HCT116 (cell line): ENCODE measurements around the gene TMEM62. TPM values are rescaled to one million over a fixed set of nuclear protein-coding genes. Genes with fewer than 3 reads are reported as not detected.

Experiments
- ATAC-seq: fragments of 200-7000 bp; cut with Tn5 transposase; 2 replicates; pipeline ENCODE4 v1.9.1; 2020; ENCODE audit warnings: mild to moderate bottlenecking, moderate library complexity
- BruUV-seq: library from RNA; stranded (reverse); fragments of 400-500 nt; replicated peaks from 2 replicates; lab custom pipeline; 2021; lab: Mats Ljungman, UMichigan
- CTCF ChIA-PET: fragments of 300-600 bp; sonication (Branson Sonifier 250); formaldehyde crosslinking; loops from one replicate; lab custom pipeline; 2021; ENCODE audit warnings: antibody characterized with exemption; lab: Charles Lee
- POLR2A ChIA-PET: fragments of 300-600, 350-600 bp; sonication (Branson Sonifier 250); formaldehyde crosslinking; loops from one replicate; lab custom pipeline; 2021; ENCODE audit warnings: antibody characterized with exemption; lab: Charles Lee
- RAD21 ChIA-PET, 2 experiments: fragments of 300-600 bp; sonication (Branson Sonifier 250); formaldehyde crosslinking; loops; one replicate each; lab custom pipeline; 2023; ENCODE audit warnings: low total read pairs in 2 of 2; ENCODE audit not compliant: uncharacterized antibody in 2 of 2, unreplicated experiment in 2 of 2, low non-redundant PET in 1 of 2; lab: Charles Lee
- DNase-seq: peaks from one replicate; pipeline ENCODE4 v3.0.0-alpha.2; 2010; ENCODE audit warnings: low read depth, low spot score
- H2AFZ ChIP-seq: fragments of 200-600 bp; shearing (Covaris generic), sonication (generic); 2 replicates; pipeline ENCODE4 v1.6.1; 2017; ENCODE audit warnings: low read depth, mixed run types, mixed read lengths, antibody characterized with exemption, low read length; ENCODE audit not compliant: poor library complexity, severe bottlenecking
- H3K27ac ChIP-seq: 2 replicates; pipeline ENCODE4 v1.5.1; 2012; ENCODE audit warnings: low read depth, low read length
- H3K27me3 ChIP-seq: fragments of 200-600 bp; sonication (generic); 2 replicates; pipeline ENCODE4 v1.6.1; 2016; ENCODE audit warnings: mixed run types, low read length, mixed read lengths; ENCODE audit not compliant: insufficient read depth
- H3K36me3 ChIP-seq, 2 experiments: fragments of 200-500 bp in 1 of 2; fragments of 200-600 bp in 1 of 2; sonication (Bioruptor generic) in 1 of 2; sonication (generic) in 1 of 2; 2 replicates each; pipeline versions ENCODE4 v1.5.1 to v1.6.1; 2014 to 2016; ENCODE audit warnings: low read length in 2 of 2, inconsistent platforms in 1 of 2, mixed read lengths in 1 of 2, mixed run types in 1 of 2; ENCODE audit not compliant: insufficient read depth in 2 of 2, control insufficient read depth in 1 of 2
- H3K4me1 ChIP-seq, 2 experiments: fragments of 200-600 bp in 1 of 2; sonication (generic) in 1 of 2; 2 replicates each; pipeline versions ENCODE4 v1.5.1 to v1.6.1; 2012 to 2017; ENCODE audit warnings: low read length in 2 of 2, inconsistent platforms in 1 of 2, mild to moderate bottlenecking in 1 of 2, mixed read lengths in 1 of 2, mixed run types in 1 of 2, moderate library complexity in 1 of 2; ENCODE audit not compliant: insufficient read depth in 2 of 2, control insufficient read depth in 1 of 2
- H3K4me2 ChIP-seq: fragments of 200-600 bp; sonication (generic); 2 replicates; pipeline ENCODE4 v1.6.1; 2017; ENCODE audit warnings: mixed run types, low read length, mixed read lengths
- H3K4me3 ChIP-seq, 2 experiments: fragments of 200-600 bp in 1 of 2; sonication (generic) in 1 of 2; replicated peaks in 1 of 2; 2 replicates each; pipeline ENCODE4 v1.5.1; 2011 to 2016; ENCODE audit warnings: low read length in 2 of 2, control low read depth in 1 of 2, low read depth in 1 of 2, mild to moderate bottlenecking in 1 of 2, mixed read lengths in 1 of 2, mixed run types in 1 of 2
- H3K79me2 ChIP-seq: fragments of 200-600 bp; sonication (generic); 2 replicates; pipeline ENCODE4 v1.6.1; 2017; ENCODE audit warnings: mild to moderate bottlenecking, mixed run types, low read length, moderate library complexity, mixed read lengths; ENCODE audit not compliant: insufficient read depth
- H3K9ac ChIP-seq: fragments of 200-600 bp; sonication (generic); 2 replicates; pipeline ENCODE4 v1.6.1; 2016; ENCODE audit warnings: low read length, mixed read lengths
- H3K9me2 ChIP-seq: fragments of 200-600 bp; sonication (generic), shearing (Covaris generic); 2 replicates; pipeline ENCODE4 v1.6.1; 2017; ENCODE audit warnings: mixed run types, mild to moderate bottlenecking, moderate library complexity; ENCODE audit not compliant: insufficient read depth
- H3K9me3 ChIP-seq, 2 experiments: fragments of 200-500 bp in 1 of 2; fragments of 200-600 bp in 1 of 2; sonication (Bioruptor generic) in 1 of 2; sonication (generic) in 1 of 2; 2 replicates each; pipeline ENCODE4 v1.6.1; 2014 to 2017; ENCODE audit warnings: low read length in 2 of 2, mixed read lengths in 2 of 2, inconsistent platforms in 1 of 2, low read depth in 1 of 2, mild to moderate bottlenecking in 1 of 2, mixed run types in 1 of 2, moderate library complexity in 1 of 2; ENCODE audit not compliant: control insufficient read depth in 1 of 2, insufficient read depth in 1 of 2
- H4K20me1 ChIP-seq: fragments of 200-600 bp; sonication (generic), shearing (Covaris generic); 2 replicates; pipeline ENCODE4 v1.6.1; 2017; ENCODE audit warnings: mixed run types, mild to moderate bottlenecking, moderate library complexity; ENCODE audit not compliant: insufficient read depth
- CBX3 ChIP-seq: IDR thresholded peaks from 2 replicates; pipeline ENCODE4 v1.6.1; 2012; ENCODE audit warnings: low read depth
- CEBPB ChIP-seq: IDR thresholded peaks from 2 replicates; pipeline ENCODE4 v1.6.1; 2012; ENCODE audit warnings: low read depth
- EGR1 ChIP-seq: IDR thresholded peaks from 2 replicates; pipeline ENCODE4 v1.6.1; 2012; ENCODE audit warnings: low read depth
- EZH2phosphoT487 ChIP-seq: fragments of 200-600 bp; IDR thresholded peaks from 2 replicates; pipeline ENCODE4 v1.6.1; 2018; ENCODE audit warnings: antibody characterized with exemption, borderline replicate concordance
- FOSL1 ChIP-seq: IDR thresholded peaks from 2 replicates; pipeline ENCODE4 v1.6.1; 2012; ENCODE audit warnings: low read depth
- JUND ChIP-seq: IDR thresholded peaks from 2 replicates; pipeline ENCODE4 v1.6.1; 2012
- MAX ChIP-seq: IDR thresholded peaks from 2 replicates; pipeline ENCODE4 v1.6.1; 2012
- ZBTB33 ChIP-seq: IDR thresholded peaks from 2 replicates; pipeline ENCODE4 v1.6.1; 2011; ENCODE audit warnings: mild to moderate bottlenecking, low read length, moderate library complexity; ENCODE audit not compliant: insufficient replicate concordance; ENCODE audit errors: extremely low read depth
- ZFX ChIP-seq: fragments of 450-650 bp; IDR thresholded peaks from 2 replicates; pipeline ENCODE4 v1.6.1; 2017
- ZNF274 ChIP-seq: fragments of 200-500 bp; sonication (Bioruptor generic); IDR thresholded peaks from 2 replicates; pipeline ENCODE4 v1.6.1; 2014; ENCODE audit warnings: mild to moderate bottlenecking, low read depth, low read length, inconsistent platforms
- intact Hi-C: fragments of 100-400 bp; cut with micrococcal nuclease; formaldehyde crosslinking; loops from 2 replicates; pipeline ENCODE4 v1.10.0; 2022
- total RNA-seq: library from RNA; stranded (reverse); gene quantifications from one replicate; pipeline ENCODE4 v1.2.1, GENCODE V29; 2021; ENCODE audit not compliant: unreplicated experiment
- TF ChIP-seq, protein P1 (sequence below), 3 experiments: fragments of 200-600 bp in 1 of 3; sonication (generic) in 1 of 3; IDR thresholded peaks in 2 of 3; conservative IDR thresholded peaks in 1 of 3; 2 replicates each; pipeline ENCODE4 v1.5.1; 2012 to 2017; ENCODE audit warnings: low read depth in 2 of 3, low read length in 2 of 3, antibody characterized with exemption in 1 of 3, borderline replicate concordance in 1 of 3, control low read depth in 1 of 3, mild to moderate bottlenecking in 1 of 3, mixed read lengths in 1 of 3, mixed run types in 1 of 3, moderate library complexity in 1 of 3; ENCODE audit not compliant: insufficient read depth in 1 of 3

Gene TMEM62
- total RNA-seq, 1 experiment from 2014 or later: 8.8 TPM

GRCh38 chr15:43100971-43101370 lies 32.4 kb upstream of the TMEM62 start:
- BruUV-seq: no TSS peak
- no peaks in the 10 kb centered on the region for H3K9me2 ChIP-seq
- H3K4me1 ChIP-seq: peaks cover 10 to 11% of the 10 kb centered on the region in 2 experiments
- ChIA-PET CTCF (no interaction called here), RAD21 (no interaction called here), POLR2A (no interaction called here)
- H3K4me3 ChIP-seq: no peak overlapping the region
- no peak for TF ChIP-seq CBX3
- TF ChIP-seq, protein P1, sequence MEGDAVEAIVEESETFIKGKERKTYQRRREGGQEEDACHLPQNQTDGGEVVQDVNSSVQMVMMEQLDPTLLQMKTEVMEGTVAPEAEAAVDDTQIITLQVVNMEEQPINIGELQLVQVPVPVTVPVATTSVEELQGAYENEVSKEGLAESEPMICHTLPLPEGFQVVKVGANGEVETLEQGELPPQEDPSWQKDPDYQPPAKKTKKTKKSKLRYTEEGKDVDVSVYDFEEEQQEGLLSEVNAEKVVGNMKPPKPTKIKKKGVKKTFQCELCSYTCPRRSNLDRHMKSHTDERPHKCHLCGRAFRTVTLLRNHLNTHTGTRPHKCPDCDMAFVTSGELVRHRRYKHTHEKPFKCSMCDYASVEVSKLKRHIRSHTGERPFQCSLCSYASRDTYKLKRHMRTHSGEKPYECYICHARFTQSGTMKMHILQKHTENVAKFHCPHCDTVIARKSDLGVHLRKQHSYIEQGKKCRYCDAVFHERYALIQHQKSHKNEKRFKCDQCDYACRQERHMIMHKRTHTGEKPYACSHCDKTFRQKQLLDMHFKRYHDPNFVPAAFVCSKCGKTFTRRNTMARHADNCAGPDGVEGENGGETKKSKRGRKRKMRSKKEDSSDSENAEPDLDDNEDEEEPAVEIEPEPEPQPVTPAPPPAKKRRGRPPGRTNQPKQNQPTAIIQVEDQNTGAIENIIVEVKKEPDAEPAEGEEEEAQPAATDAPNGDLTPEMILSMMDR (IDR thresholded peaks at IDR 0.05 in 2 of 3, conservative IDR thresholded peaks at IDR 0.05 in 1 of 3; ENCODE audit: borderline replicate concordance in 1 of 3, insufficient read depth in 1 of 3, low read depth in 2 of 3, low read length in 2 of 3): no peak
- TF ChIP-seq ZFX: no peak
- no peak for TF ChIP-seq JUND
- no peak for TF ChIP-seq CEBPB
- TF ChIP-seq EGR1: no peak
- TF ChIP-seq MAX: no peak
- no peaks in the 10 kb centered on the region for H4K20me1 ChIP-seq
- H3K4me2 ChIP-seq: no peak overlapping the region
- peaks cover 81% of the 10 kb centered on the region for H3K79me2 ChIP-seq
- H3K36me3 ChIP-seq: no peaks in the 10 kb centered on the region; a peak in 1 of 4 replicates
- no peak overlapping the region for H2AFZ ChIP-seq
- no peaks in the 10 kb centered on the region for H3K9me3 ChIP-seq
- H3K27me3 ChIP-seq: no peaks in the 10 kb centered on the region
- DNase-seq: no peak
- H3K27ac ChIP-seq: no peak overlapping the region
- intact Hi-C loops: no loop called here
- no peak for ATAC-seq
- H3K9ac ChIP-seq: no peak overlapping the region

DNA sequence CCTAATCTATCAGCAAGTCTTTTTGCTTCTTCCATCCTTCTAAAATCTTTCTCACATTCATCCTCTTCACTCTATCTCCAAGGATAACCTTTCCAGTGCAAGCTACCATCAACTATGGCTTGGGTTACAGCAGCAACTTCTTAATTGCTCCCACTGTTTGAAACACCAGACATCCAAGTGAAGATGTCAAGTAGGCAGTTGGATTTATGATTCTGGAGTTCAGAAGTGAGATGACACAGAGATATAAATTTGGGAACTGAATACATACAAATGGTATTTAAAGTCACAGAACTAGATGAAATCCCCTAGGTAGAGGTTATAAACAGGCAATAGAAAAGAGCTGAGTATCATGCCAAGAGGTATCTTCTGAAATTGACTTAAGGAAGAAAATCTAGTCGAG lies 31.2 kb upstream of the TMEM62 start:
- RAD21 ChIA-PET: no interaction called here
- H3K9ac ChIP-seq: no peak overlapping the region
- no peaks in the 10 kb centered on the region for H3K9me3 ChIP-seq
- H3K27me3 ChIP-seq: no peaks in the 10 kb centered on the region
- TF ChIP-seq ZBTB33 (no peak), EZH2phosphoT487 (no peak), MAX (no peak), ZNF274 (no peak), FOSL1 (no peak)
- TF ChIP-seq, all 23 proteins: peak for 0
- Histone ChIP-seq H3K9me2 (no peaks in the 10 kb centered on the region), H4K20me1 (no peaks in the 10 kb centered on the region), H3K4me2 (no peak overlapping the region), H2AFZ (no peak overlapping the region), H3K36me3 (no peaks in the 10 kb centered on the region; a peak in 1 of 4 replicates), H3K79me2 (peaks cover 72% of the 10 kb centered on the region), H3K4me1 (peaks cover 11 to 12% of the 10 kb centered on the region in 2 experiments), H3K4me3 (no peak overlapping the region), H3K27ac (no peak overlapping the region)
- POLR2A ChIA-PET: no interaction called here
- intact Hi-C loops: no loop called here
- DNase-seq (no peak), ATAC-seq (no peak)
- BruUV-seq: no TSS peak
- CTCF ChIA-PET: no interaction called here
